GM12875 (cell line): ENCODE measurements around the gene ABHD5.
A peak's percentile ranks its signal among the peaks of the same experiment; 100 is the strongest.

Experiments
- H3K4me3 ChIP-seq: one replicate; pipeline ENCODE4 v1.5.1; 2011; ENCODE audit warnings: low read depth, low read length, control low read depth
- TF ChIP-seq, protein P1 (sequence below): IDR thresholded peaks from 2 replicates; pipeline ENCODE4 v1.5.1; 2011; ENCODE audit warnings: low read depth, mild to moderate bottlenecking, control low read depth, inconsistent platforms, low read length, moderate library complexity, borderline replicate concordance; ENCODE audit not compliant: insufficient read depth

ABHD5 gene

DNA sequence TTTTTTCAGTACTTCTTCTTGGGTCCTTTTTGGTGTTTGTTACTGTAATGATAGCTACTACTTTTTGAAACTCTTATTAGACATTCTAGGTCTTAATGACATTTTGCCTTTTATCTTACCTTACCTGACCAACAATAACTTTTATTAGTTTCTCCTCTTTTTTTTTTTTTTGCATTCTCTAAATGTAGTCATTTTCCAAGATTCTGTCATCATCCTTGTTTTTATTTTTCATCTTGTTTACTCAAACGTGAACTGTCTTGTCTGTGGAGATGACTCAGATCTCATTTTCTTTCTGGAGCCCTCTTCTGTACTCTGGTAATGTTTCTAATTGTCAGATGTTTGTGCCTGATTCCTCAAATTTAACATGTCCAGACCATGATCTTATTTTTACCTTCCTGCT lies 2.9 kb downstream of the ABHD5 start:
- H3K4me3 ChIP-seq, result no peak overlapping the region

DNA sequence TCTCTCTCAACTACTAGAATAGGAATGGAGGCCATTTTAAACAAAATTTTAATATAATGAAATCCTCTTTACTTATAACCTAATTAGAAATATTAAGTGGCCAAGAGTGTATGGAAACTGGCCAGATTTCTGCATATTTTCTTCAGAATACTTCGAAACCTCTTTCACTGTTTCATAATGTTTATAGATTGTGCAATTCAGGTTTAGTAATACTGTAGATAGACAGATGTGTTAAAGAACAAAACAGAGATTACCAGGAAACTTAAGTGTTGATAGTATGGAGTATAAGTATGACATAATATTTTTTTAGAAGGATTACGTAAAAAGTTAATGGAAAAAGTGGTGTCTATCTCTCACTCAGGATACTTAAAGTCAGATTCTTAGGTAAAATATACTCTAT lies 4.7 kb downstream of the ABHD5 start:
- no peak overlapping the region for H3K4me3 ChIP-seq
- TF ChIP-seq, protein P1, sequence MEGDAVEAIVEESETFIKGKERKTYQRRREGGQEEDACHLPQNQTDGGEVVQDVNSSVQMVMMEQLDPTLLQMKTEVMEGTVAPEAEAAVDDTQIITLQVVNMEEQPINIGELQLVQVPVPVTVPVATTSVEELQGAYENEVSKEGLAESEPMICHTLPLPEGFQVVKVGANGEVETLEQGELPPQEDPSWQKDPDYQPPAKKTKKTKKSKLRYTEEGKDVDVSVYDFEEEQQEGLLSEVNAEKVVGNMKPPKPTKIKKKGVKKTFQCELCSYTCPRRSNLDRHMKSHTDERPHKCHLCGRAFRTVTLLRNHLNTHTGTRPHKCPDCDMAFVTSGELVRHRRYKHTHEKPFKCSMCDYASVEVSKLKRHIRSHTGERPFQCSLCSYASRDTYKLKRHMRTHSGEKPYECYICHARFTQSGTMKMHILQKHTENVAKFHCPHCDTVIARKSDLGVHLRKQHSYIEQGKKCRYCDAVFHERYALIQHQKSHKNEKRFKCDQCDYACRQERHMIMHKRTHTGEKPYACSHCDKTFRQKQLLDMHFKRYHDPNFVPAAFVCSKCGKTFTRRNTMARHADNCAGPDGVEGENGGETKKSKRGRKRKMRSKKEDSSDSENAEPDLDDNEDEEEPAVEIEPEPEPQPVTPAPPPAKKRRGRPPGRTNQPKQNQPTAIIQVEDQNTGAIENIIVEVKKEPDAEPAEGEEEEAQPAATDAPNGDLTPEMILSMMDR, result no peak

More for the DNA sequence above, 2.9 kb downstream of the ABHD5 start:
- TF ChIP-seq, protein P1, result no peak

DNA sequence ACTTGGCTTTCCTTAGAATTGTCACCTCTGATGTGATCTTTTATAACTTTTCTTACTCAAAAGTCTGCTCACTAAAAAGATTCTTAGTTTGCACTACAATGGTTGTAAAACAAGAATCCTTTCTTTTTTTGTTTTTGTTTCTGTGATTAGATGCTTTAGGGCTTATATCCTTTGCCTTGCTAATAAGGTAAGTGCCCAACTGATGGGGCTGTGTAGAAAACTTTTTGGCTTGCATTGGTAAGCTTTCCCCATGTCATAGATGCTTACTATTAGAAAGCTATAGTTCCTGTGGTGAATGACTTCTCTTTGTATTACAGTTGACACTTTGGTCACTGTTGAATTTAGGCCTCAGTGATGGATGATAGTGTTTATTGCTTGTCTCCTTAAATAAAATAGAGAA lies 5.1 kb downstream of the ABHD5 start:
- TF ChIP-seq, protein P1, result no peak
- no peak overlapping the region for H3K4me3 ChIP-seq

DNA sequence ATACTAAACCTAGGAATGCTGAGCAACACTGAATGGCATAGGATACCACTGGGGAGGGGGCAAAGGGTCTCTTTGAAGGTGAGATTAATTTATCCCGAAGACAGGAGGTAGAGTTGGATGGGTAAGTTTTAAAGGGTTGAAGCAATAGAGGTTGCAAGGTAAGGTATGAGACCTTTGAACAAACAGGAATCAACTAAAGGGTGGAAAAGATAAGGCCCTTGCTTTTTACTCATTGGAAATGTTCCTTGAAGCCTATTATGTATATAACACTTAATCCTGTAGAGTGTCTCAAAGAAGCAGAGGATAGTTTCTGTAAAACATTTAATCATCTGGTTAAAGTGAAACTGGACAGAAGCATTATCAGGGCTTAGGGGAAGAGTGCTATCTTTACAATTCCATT lies 5.7 kb downstream of the ABHD5 start:
- no peak overlapping the region for H3K4me3 ChIP-seq
- TF ChIP-seq, protein P1, result no peak

DNA sequence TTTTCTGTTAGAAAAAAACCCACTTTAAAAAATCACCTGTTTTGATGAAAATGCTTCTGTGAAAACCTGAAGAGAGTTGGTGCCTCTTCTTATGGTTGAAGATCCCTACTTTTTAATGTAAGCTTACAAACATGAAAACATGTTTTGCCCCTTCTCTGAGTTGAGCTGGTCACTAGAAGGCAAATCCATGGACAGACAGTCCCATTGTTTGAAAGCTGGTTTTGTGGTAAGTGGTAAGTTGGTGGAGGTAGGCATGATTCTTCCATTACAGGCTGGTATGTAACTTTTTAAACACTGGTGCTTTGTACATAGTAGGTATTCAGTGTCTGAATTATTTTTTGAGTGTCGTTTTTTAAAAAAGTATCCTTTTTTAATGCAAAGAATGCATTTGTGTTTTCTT lies 6.1 kb downstream of the ABHD5 start:
- TF ChIP-seq, protein P1, result no peak
- H3K4me3 ChIP-seq, result no peak overlapping the region

DNA sequence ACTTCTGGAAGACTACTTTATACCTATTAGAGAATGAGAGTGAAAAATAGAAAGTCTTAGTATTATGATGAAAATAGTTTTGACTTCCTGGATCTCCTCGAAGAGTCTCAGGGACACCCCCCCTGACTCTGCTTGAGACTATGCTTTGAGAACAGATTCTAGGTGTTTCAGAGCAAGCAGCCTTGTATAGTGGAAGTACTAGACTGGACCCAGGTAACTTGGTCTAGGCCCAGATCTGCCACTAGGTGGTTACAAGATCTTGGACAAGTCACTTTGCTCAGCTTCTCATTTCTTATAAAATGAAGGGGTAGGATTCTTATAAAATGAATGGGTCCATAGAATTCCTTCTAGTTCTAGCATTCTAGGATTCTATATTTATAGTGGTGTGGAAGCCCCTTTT lies 9.1 kb downstream of the ABHD5 start:
- TF ChIP-seq, protein P1, result peak; percentile 54

DNA sequence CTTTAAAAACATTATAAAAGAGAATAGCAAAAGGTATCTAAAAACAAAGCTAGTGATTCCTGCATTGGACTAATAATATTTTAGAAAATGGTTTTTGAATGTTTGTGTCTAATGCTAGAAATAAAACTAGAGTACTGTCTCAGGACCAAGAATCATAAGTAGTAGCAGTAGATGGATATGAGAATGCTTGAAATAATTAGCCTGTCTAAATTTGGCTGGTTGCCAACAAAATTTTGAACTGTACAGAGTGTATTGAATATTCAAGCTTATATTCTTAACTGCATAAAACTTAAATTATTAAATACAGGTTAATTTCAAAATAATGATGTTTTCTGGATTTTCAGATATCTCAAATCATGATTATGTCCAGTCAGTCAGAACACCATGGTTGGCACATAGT lies 14.0 kb downstream of the ABHD5 start:
- TF ChIP-seq, protein P1, result no peak
- no peak overlapping the region for H3K4me3 ChIP-seq

More for the DNA sequence above, 9.1 kb downstream of the ABHD5 start:
- H3K4me3 ChIP-seq, result no peak overlapping the region
